ENCODE measurements around the gene PILRA. TPM values are rescaled to one million over a fixed set of nuclear protein-coding genes. Genes with fewer than 3 reads are reported as not detected.

The PILRA gene
- total RNA-seq, 1 experiment from 2014 or later = 3.2 TPM

- Histone ChIP-seq H3K4ac (ENCODE audit: low read depth, low read length) (no peak overlapping the region), H3K4me1 (ENCODE audit: insufficient read depth, low read length) (no peaks in the 10 kb centered on the region), H3K4me2 (ENCODE audit: insufficient read depth, insufficient read length, low read length) (no peak overlapping the region), H3K79me1 (ENCODE audit: insufficient read depth, low read depth, low read length, poor library complexity, severe bottlenecking) (no peaks in the 10 kb centered on the region), H2BK120ac (ENCODE audit: low read depth, low read length, poor library complexity, severe bottlenecking) (no peak overlapping the region), H3K9ac (ENCODE audit: extremely low read depth, insufficient read length, low read length) (no peak overlapping the region), H4K91ac (ENCODE audit: insufficient read length, low read depth, low read length) (no peak overlapping the region), H3K56ac (ENCODE audit: insufficient read length, low read depth, low read length) (no peak overlapping the region), H2AFZ (ENCODE audit: low read length) (no peak overlapping the region), H2BK20ac (ENCODE audit: low read depth, low read length, poor library complexity, severe bottlenecking) (no peak overlapping the region), H4K8ac (replicated peaks; ENCODE audit: insufficient read length, low read depth, low read length) (no peak overlapping the region), H2BK5ac (ENCODE audit: insufficient read length, low read length) (no peak overlapping the region), H3K27ac (ENCODE audit: insufficient read length, low read depth, low read length) (no peak overlapping the region), H3K79me2 (ENCODE audit: insufficient read depth, low read length) (no peaks in the 10 kb centered on the region), H3K18ac (ENCODE audit: insufficient read length, low read depth, low read length) (no peak overlapping the region), H4K20me1 (ENCODE audit: control insufficient read depth, insufficient read depth, insufficient read length) (no peaks in the 10 kb centered on the region), H3K14ac (ENCODE audit: insufficient read depth, low read length) (no peak overlapping the region), H3K23me2 (ENCODE audit: insufficient read length, low read depth, low read length, poor library complexity, severe bottlenecking) (no peaks in the 10 kb centered on the region), H2BK12ac (ENCODE audit: insufficient read length, low read depth, low read length) (no peak overlapping the region), H4K5ac (ENCODE audit: insufficient read length, low read depth, low read length) (no peak overlapping the region), H3K23ac (ENCODE audit: insufficient read length, low read depth, low read length) (no peak overlapping the region), H2AK5ac (ENCODE audit: insufficient read length, low read length) (no peak overlapping the region), H3K9me3 (ENCODE audit: control insufficient read depth, low read depth, low read length) (no peaks in the 10 kb centered on the region), H2BK15ac (ENCODE audit: low read depth, low read length) (no peak overlapping the region), H3K27me3 (ENCODE audit: insufficient read depth, low read length) (no peaks in the 10 kb centered on the region), H3T11ph (ENCODE audit: low read length) (no peak overlapping the region)
- peaks cover 4 to 14% of the 10 kb centered on the region in 2 experiments for H3K4me1 Mint-ChIP-seq
- no peaks in the 10 kb centered on the region for H3K9me3 Mint-ChIP-seq
- H3K4me3 Mint-ChIP-seq = no peak overlapping the region
- no peak for DNase-seq
- TF ChIP-seq CTCF (conservative IDR thresholded peaks at IDR 0.05) = no peak
- peak overlapping the region in 2 of 3 experiments; percentile 29 to 54; a peak in 1 of 7 replicates for H3K27ac Mint-ChIP-seq
- WGBS (ENCODE audit: extremely low coverage, insufficient read length, low lambda C conversion rate) = no CpG with 5 or more reads among the region's 13 CpGs
- H3K27me3 Mint-ChIP-seq (ENCODE audit: low read depth) = no peaks in the 10 kb centered on the region; the same call in 1 of the 2 replicates
- H3K36me3 Mint-ChIP-seq (ENCODE audit: insufficient read depth in 1 of 3, low read depth in 3 of 3) = no peaks in the 10 kb centered on the region
Observed at GRCh38 chr7:100449190-100449795, 76.0 kb downstream of the PILRA start.

Other genes with a start within 250 kb of the PILRA start
- gene MBLAC1, start 246.5 kb upstream of the PILRA start, total RNA-seq (2021) = 1.6 and 1.9 TPM in 2 replicates
- gene LAMTOR4, start 224.6 kb upstream of the PILRA start, total RNA-seq (2021) = 164 and 179 TPM in 2 replicates
- gene TRAPPC14, start 214.8 kb upstream of the PILRA start, total RNA-seq (2021) = 31.8 and 32.8 TPM in 2 replicates
- gene GAL3ST4, start 204.9 kb upstream of the PILRA start, total RNA-seq (2021) = 6.0 and 7.0 TPM in 2 replicates
- 39.5 and 45.2 TPM in 2 replicates for gene GPC2, start 196.1 kb upstream of the PILRA start, total RNA-seq (2021)
- 2.6 and 3.1 TPM in 2 replicates for gene STAG3, start 195.6 kb upstream of the PILRA start, total RNA-seq (2021)
- 0.50 and 0.70 TPM in 2 replicates for gene PVRIG, start 153.5 kb upstream of the PILRA start, total RNA-seq (2021)
- not detected in 2 replicates for gene SPDYE3, start 65.8 kb upstream of the PILRA start, total RNA-seq (2021)
- 43.5 and 50.1 TPM in 2 replicates for gene PILRB, start 15.4 kb upstream of the PILRA start, total RNA-seq (2021)
- gene ZCWPW1, start 55.2 kb downstream of the PILRA start, total RNA-seq (2021) = 1.1 and 1.3 TPM in 2 replicates
- 68.0 and 69.0 TPM in 2 replicates for gene MEPCE, start 56.3 kb downstream of the PILRA start, total RNA-seq (2021)
- 37.4 and 40.2 TPM in 2 replicates for gene PPP1R35, start 63.0 kb downstream of the PILRA start, total RNA-seq (2021)
- gene SPACDR, start 90.8 kb downstream of the PILRA start, total RNA-seq (2021) = 0.39 TPM in 1 of 2 replicates, not detected in the other
- gene TSC22D4, start 105.7 kb downstream of the PILRA start, total RNA-seq (2021) = 17.2 and 17.5 TPM in 2 replicates
- gene NYAP1, start 110.4 kb downstream of the PILRA start, total RNA-seq (2021) = 3.2 and 4.0 TPM in 2 replicates
- 11.2 and 12.7 TPM in 2 replicates for gene AGFG2, start 165.7 kb downstream of the PILRA start, total RNA-seq (2021)
- 4.2 and 5.1 TPM in 2 replicates for gene SAP25, start 200.4 kb downstream of the PILRA start, total RNA-seq (2021)
- 36.8 and 39.1 TPM in 2 replicates for gene LRCH4, start 212.6 kb downstream of the PILRA start, total RNA-seq (2021)
- gene FBXO24, start 212.8 kb downstream of the PILRA start, total RNA-seq (2021) = 0.85 and 1.3 TPM in 2 replicates
- 25.8 and 26.1 TPM in 2 replicates for gene PCOLCE, start 228.9 kb downstream of the PILRA start, total RNA-seq (2021)
- gene MOSPD3, start 239.1 kb downstream of the PILRA start, total RNA-seq (2021) = 16.7 and 17.5 TPM in 2 replicates

Data from H9 (cell line).